ENCODE results near the gene FARP2.

DNA sequence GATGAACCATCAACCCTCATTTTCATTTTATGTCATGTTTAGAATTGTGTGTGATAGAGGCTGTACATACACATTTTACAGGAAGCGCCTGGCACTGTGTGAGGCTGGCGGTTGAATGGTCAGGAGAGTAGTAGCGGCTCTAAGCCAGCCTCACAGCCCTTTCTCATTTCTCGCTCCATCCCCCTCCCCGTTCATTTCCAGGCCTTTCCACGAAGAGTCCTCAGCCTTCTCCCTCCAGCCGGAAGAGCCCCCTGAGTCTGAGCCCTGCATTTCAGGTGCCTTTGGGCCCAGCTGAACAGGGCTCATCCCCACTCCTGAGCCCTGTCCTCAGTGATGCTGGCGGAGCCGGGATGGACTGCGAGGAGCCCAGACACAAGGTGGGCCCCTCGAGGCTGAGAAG lies 100.5 kb downstream of the FARP2 start:
- no peak for TF ChIP-seq SUZ12 (IDR thresholded peaks at IDR 0.05; ENCODE audit: extremely low read depth, insufficient read depth, insufficient read length)
- TF ChIP-seq ZNF274 (IDR thresholded peaks at IDR 0.05; ENCODE audit: low read depth, low read length), result no peak
- no peak for TF ChIP-seq YY1 (IDR thresholded peaks at IDR 0.05; ENCODE audit: insufficient read depth, insufficient read length)

Measured in NT2/D1 (cell line).